NCI-H510A treated with DMSO at 0.1 percent for 48 hours (cell line): ENCODE results near the gene PHAF1.

Source experiments
- DNase-seq: peaks from one replicate; lab custom pipeline; 2025; lab: John Stamatoyannopoulos, UW

Gene PHAF1

DNA sequence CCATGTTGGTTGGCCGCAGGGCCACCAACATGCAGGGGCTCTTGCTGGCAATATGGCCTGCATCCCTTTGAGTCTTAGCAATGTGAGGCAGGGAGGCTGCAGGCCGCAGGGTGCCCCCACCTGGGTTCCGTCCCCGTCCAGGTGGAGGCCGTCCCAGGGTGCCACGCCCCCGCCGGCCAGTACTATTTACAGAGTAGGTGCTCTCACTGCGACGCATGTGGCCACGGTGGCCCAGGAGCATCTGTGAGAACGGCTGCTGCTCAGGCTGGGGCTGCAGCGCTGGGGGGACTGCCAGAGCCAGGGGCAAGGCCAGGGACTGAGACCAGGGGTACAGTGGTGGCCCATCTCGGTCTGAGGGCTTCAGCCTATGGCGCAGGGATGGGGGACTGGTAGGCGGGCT is 70.4 kb downstream of the PHAF1 start:
- DNase-seq = no peak

DNA sequence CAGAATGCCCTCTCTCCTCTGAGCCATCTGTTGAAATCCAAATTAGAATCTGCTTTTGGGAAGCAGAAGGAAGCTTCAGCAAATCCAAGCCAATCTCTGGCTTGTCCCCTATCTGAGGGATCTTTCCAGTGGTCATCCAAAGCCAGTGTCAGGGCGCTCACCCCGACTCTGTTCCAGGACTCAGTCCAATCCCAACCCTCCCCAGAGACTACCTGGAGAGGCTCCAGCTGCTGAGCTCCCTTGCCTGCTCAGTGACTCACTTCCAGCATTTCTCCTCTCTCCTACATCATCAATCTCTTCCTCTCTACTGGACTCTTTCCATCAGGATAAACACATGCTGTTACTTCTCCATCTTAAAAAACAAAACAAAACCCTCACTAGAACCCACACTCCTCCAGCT is 71.6 kb downstream of the PHAF1 start:
- DNase-seq = no peak

- DNase-seq = no peak
These were observed 72.5 kb downstream of the PHAF1 start for GRCh38 chr16:67182288-67182687.

GRCh38 chr16:67183284-67183626 is 73.5 kb downstream of the PHAF1 start:
- no peak for DNase-seq

DNA sequence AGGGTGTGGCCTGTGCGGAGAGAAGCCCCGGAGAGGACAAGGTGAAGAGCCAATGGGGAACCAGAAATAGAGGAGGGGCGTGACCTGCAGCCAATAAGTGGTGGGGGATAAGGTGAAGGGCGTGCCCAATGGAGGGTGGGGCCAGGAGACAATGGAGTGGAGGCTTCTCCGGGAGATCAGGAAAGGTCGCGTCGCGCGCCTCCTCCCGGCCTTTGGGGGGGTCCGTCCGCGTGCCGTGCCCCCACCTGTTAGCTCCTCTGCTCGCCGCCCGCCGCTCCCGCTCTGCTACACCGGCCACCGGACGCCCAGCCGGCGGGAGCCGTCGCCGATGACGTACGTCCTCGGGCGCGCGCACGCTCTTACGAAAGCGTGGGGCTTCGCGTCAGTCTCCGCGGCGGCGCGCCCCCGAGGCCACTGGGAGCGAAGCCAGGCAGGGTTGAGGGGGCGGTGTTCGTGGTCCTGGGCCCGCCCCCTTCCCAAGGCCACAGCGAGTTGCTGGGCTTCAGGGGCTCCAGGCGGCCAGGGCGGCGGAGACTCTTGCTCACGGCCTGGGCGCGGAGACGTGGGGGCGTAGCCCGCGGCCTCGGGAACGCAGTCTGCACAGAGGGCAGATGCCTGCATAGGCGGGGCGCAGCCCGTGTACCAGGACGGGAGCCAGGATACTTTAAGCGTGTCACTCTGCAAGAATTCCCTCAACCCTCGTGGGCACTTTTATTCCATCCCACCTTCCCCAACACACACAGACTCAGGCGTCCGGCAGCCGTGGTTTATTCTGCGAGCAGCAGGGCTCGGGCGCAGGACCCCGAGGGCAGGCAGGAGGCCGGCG is 74.1 kb downstream of the PHAF1 start, which contains the start of gene MATCAP1:
Gene MATCAP1, minus strand, starts transcription at position 337 of the 826 bp plus-strand sequence. CDS start 3,353 bp downstream, outside the sequence.
- DNase-seq = peak; percentile 93

DNA sequence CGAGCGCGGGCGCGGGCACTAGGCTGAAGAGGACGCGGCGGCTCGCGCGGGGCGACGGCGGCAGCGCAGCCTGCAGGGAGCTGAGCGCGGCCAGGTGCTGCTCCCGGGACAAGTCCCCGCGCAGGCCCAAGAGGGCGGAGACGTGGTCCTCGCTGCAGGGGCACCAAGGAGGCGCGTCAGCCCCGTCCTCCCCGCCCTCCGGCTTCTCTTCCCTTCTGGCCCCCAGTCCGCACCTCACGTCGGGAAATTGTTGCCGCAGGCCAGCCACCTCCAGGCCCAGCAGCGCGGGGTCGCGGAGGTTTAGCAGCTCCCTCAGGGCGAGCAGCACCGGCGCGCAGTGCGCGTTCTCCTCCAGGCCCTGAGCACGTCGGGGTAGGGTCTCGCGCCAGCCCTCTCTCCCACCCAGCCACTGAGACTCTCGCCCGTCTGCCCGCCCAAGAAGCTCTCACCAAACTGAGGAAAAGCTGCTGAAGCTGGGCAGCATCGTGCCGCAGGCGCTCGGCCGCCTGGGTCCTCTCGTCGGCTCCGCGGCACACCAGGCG is 74.8 kb downstream of the PHAF1 start:
- DNase-seq = no peak

- DNase-seq = peak; percentile 32
These were observed 75.4 kb downstream of the PHAF1 start for GRCh38 chr16:67184995-67185650.

DNA sequence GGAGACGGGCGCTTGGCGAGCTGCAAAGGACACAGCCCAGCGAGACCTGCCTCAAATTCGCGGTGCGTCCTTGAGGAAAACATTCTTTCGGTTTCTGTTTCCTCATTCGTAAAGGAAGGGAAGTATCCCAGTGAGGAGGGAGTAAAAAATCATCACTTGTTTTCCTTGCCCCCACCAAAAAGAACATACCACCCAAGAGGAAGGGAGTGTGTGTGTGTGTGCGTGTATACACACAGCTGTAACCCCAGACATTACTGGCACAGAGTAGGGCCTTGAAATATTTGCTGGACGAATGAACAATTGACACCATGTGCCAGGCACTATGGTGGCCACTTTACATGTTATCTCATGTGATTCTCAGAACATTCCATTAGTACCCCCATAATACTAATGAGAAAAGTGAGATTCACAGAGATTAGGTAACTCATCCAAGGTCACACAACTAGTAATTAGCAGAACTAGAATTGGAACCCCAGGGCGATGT is 76.0 kb downstream of the PHAF1 start:
- no peak for DNase-seq

DNA sequence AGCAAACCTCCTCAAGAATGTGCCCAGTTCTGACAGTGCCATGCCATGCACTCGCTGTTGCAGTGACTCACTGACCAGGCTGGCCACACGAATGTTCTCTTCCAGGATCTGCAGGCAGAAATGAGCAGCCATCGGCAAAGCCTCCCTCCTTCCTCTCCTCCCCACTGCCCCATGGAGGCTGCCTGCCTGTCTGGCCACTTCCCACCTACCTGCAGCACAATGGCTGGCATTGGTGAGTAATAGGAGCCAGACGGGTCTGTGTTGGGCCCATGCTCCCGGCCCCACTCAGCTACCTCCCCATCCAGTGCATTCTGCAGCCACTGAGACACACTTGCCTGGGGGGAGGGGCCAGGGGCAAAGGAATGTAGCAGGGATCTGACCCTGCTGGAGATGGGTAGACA is 76.8 kb downstream of the PHAF1 start:
- no peak for DNase-seq

GRCh38 chr16:67187175-67187890 is 77.6 kb downstream of the PHAF1 start:
- no peak for DNase-seq

- DNase-seq = no peak
These were observed 78.6 kb downstream of the PHAF1 start for GRCh38 chr16:67188323-67188722.

- no peak for DNase-seq
These were observed 79.1 kb downstream of the PHAF1 start for GRCh38 chr16:67188798-67189197.

- no peak for DNase-seq
These were observed 80.3 kb downstream of the PHAF1 start, which contains the start of gene EXOC3L1 for GRCh38 chr16:67190041-67190440. TSS of gene EXOC3L1 (minus strand) at chr16:67190136. CDS start at chr16:67189676, 460 bp downstream.

DNA sequence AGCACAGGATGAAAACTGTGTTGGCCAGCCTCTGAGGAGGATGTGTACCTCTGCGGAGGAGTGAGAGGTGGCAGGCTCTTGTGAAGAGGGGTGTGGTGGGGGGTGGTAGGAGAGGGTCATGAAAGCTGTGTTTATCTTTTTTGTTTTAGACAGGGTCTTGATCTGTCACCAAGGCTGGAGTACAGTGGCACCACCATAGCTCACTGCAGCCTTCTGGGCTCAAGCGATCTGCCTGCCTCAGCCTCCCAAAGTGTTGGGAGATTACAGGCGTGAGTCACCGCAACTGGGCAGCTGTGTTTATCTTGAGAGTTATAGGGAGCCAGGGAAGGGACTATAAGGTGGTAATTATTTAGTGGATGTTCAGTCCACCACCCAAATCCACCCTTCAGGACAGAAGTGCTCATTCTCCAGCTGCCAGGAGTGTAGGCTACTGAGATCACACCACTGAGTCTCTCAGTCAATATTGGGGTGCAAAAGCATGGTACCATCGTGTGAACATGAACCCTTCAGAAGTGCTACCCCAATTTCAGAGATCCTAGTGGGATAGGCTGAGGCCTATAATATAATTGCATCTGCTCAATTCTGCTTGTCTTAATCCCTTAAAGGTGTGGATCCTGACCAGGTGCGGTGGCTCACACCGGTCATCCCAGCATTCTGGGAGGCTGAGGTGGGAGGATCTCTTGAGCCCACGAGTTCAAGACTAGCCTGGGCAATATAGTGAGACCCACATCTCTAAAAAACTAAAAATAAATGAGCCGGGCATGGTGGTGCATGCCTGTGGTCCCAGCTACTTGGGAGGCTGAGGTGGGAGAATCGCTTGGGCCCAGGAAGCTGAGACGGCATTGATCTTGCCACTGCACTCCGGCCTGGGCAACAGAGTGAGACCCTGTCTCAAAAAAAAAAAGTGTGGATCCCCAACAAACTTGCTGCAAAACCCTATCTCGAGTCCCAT is 81.0 kb downstream of the PHAF1 start:
- DNase-seq = no peak

DNA sequence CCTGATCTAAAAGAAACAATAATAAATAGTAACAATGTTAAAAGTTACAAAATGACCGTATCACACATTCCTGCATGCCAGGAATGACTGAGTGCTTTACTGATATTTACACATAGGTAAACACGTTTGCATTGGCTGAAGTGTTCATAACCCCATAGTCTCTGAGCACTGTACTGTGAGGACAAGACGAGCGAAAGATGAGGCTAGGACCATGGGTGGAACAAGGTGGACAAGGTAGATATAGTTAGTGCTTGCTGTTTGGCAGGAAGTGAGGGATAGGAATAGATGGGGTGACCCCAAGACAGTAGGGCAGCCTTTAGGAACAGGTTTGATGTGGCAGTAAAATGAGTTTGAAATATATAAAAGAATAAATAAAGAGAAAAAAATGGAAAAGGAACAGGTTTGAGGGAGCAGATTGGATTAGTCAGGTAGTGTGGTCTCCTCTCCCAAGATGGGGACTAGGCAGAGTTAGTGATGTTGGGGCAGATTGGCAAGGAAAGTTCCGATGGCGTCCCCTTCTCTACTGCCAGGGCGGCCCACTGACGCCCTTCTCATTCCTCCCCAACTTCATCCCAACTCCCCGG is 81.8 kb downstream of the PHAF1 start:
- no peak for DNase-seq

GRCh38 chr16:67191995-67192681 is 82.4 kb downstream of the PHAF1 start, which contains the start of gene E2F4:
TSS of gene E2F4 (plus strand) at chr16:67192155. CDS start at chr16:67192228, 73 bp downstream.
- peak; percentile 76 for DNase-seq

GRCh38 chr16:67192781-67193361 is 83.1 kb downstream of the PHAF1 start:
- no peak for DNase-seq

- no peak for DNase-seq
These were observed 83.8 kb downstream of the PHAF1 start for GRCh38 chr16:67193536-67193935.

DNA sequence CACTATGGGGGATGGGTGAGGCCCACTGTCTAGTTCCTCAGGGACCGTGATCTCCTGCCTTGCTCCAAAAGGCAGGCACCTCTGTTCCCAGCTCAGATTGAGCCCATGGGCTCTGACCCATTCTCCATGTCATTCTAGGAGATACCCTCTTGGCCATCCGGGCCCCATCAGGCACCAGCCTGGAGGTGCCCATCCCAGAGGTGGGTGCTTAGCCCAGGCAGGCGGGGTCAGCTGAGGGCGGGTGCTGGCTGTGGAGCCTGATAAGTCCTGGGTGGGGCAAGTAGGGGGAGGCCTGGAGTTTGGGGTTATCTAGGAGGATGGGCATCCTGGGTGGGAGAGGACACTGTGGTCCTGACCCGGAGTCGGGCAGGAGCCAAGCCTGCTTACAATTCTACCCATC is 84.5 kb downstream of the PHAF1 start:
- DNase-seq = no peak

DNA sequence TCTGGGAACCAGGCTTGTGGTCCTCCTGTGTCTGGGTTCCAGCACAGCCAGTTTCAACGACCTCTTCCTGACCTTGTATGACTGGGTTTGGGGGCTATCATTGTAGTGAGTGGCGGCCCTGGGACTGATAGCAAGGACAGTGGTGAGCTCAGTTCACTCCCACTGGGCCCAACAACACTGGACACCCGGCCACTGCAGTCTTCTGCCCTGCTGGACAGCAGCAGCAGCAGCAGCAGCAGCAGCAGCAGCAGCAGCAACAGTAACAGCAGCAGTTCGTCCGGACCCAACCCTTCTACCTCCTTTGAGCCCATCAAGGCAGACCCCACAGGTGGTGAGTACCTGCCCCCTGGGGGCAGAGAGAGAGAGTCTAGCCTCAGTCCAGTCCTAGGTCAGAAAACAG is 85.9 kb downstream of the PHAF1 start:
- no peak for DNase-seq
